GM12878 (cell line): ENCODE results near the gene PLXNC1. TPM values are rescaled to one million over a fixed set of nuclear protein-coding genes. Genes with fewer than 3 reads are reported as not detected.
A peak's percentile ranks its signal among the peaks of the same experiment; 100 is the strongest.

Experiments
- ASH2L ChIP-seq: fragments of 300-600, 200-600 bp; sonication (generic); IDR thresholded peaks from 2 replicates; pipeline ENCODE4 v1.6.1; 2017; ENCODE audit warnings: low read depth, mild to moderate bottlenecking, borderline replicate concordance
- CBX3 ChIP-seq: fragments of 200-600 bp; sonication (generic); IDR thresholded peaks from 2 replicates; pipeline ENCODE4 v1.6.1; 2016; ENCODE audit warnings: low read depth, borderline replicate concordance
- CHD2 ChIP-seq: IDR thresholded peaks from 2 replicates; pipeline ENCODE4 v1.6.1; 2011; ENCODE audit warnings: low read depth, low read length, improper control_type of control experiment, borderline replicate concordance
- CREM ChIP-seq: IDR thresholded peaks from 2 replicates; pipeline ENCODE4 v1.6.1; 2014; ENCODE audit warnings: antibody characterized with exemption, low read depth
- EP300 ChIP-seq, 2 experiments: fragments of 150-350 bp in 1 of 2; IDR thresholded peaks; 2 replicates each; pipeline ENCODE4 v1.6.1; 2011 to 2012; ENCODE audit warnings: low read depth in 2 of 2, low read length in 2 of 2, borderline replicate concordance in 1 of 2, improper control_type of control experiment in 1 of 2, inconsistent platforms in 1 of 2; ENCODE audit not compliant: control insufficient read depth in 1 of 2
- ETV6 ChIP-seq, 2 experiments: fragments of 450-650 bp in 1 of 2; IDR thresholded peaks in 1 of 2; conservative IDR thresholded peaks in 1 of 2; 2 replicates each; pipeline ENCODE4 v1.6.1; 2014; ENCODE audit warnings: antibody characterized with exemption in 1 of 2, borderline replicate concordance in 1 of 2, low read depth in 1 of 2, mild to moderate bottlenecking in 1 of 2, moderate library complexity in 1 of 2
- JUND ChIP-seq: IDR thresholded peaks from 2 replicates; pipeline ENCODE4 v1.6.1; 2012; ENCODE audit warnings: low read depth, mild to moderate bottlenecking, low read length, improper control_type of control experiment, moderate library complexity
- LARP7 ChIP-seq: fragments of 450-650 bp; IDR thresholded peaks from 2 replicates; pipeline ENCODE4 v1.6.1; 2017; ENCODE audit warnings: mild to moderate bottlenecking
- NR2C2 ChIP-seq: IDR thresholded peaks from 2 replicates; pipeline ENCODE4 v1.6.1; 2011; ENCODE audit warnings: borderline replicate concordance, low read depth; ENCODE audit not compliant: control insufficient read depth, insufficient read length
- PAX8 ChIP-seq: fragments of 450-650 bp; IDR thresholded peaks from 2 replicates; pipeline ENCODE4 v1.6.1; 2017; ENCODE audit warnings: mild to moderate bottlenecking, moderate library complexity
- SRF ChIP-seq, 2 experiments: IDR thresholded peaks; 2 replicates each; pipeline ENCODE4 v1.6.1; 2011; ENCODE audit warnings: low read depth in 2 of 2, low read length in 2 of 2, mild to moderate bottlenecking in 1 of 2, moderate library complexity in 1 of 2
- TAF1 ChIP-seq: IDR thresholded peaks from 2 replicates; pipeline ENCODE4 v1.6.1; 2011; ENCODE audit warnings: mild to moderate bottlenecking, low read depth, low read length, borderline replicate concordance
- TCF7 ChIP-seq: IDR thresholded peaks from 2 replicates; pipeline ENCODE4 v1.6.1; 2014; ENCODE audit warnings: antibody characterized with exemption, borderline replicate concordance
- YBX1 ChIP-seq: fragments of 450-650 bp; IDR thresholded peaks from 2 replicates; pipeline ENCODE4 v1.6.1; 2016; ENCODE audit warnings: antibody characterized with exemption
- ZBTB40 ChIP-seq: fragments of 450-650 bp; IDR thresholded peaks from 2 replicates; pipeline ENCODE4 v1.6.1; 2016; ENCODE audit warnings: mild to moderate bottlenecking, moderate library complexity, borderline replicate concordance
- polyA plus RNA-seq, 11 experiments: library from polyadenylated mRNA; depleted of rRNA in 4 of 11; unstranded in 6 of 11; stranded (reverse) in 5 of 11; fragments of >200 nt; fragmentation: Nextera tagmentation in 4 of 11; fragmentation: Illumina TruSeq in 1 of 11; extraction: Ambion mirVana in 4 of 11; extraction: Trizol in 1 of 11; gene quantifications; 1 replicate in 1 of 11; 2 replicates in 10 of 11; pipeline versions ENCODE4 v1.2.1 to v1.2.3, GENCODE V29; 2011 to 2016; ENCODE audit warnings: inconsistent platforms in 2 of 11, missing spikeins in 2 of 11, low read depth in 1 of 11
- total RNA-seq, 4 experiments: library from RNA; depleted of rRNA in 3 of 4; stranded (reverse); fragments of >200 nt in 3 of 4; fragmentation: Illumina TruSeq in 1 of 4; extraction: Trizol in 1 of 4; gene quantifications; 2 replicates each; pipeline versions ENCODE4 v1.2.1 to v1.2.3, GENCODE V29; 2013 to 2021
- TF ChIP-seq, protein P1 (sequence below): fragments of 450-650 bp; conservative IDR thresholded peaks from 2 replicates; pipeline ENCODE4 v1.6.1; 2017; ENCODE audit warnings: mild to moderate bottlenecking, moderate library complexity
- TF ChIP-seq, protein P2 (sequence below): fragments of 150-350 bp; IDR thresholded peaks from 2 replicates; pipeline ENCODE4 v1.6.1; 2016; ENCODE audit warnings: low read depth, low read length

Gene PLXNC1
- total and polyA plus RNA-seq, 10 of the 15 experiments (the other 5 are each of a cell fraction or from before 2014, with no cell fraction given), result 5.2 to 41.2 (median 24.6) TPM

- TF ChIP-seq CHD2 (peak; percentile 63; the same call in 1 of the 2 replicates), PAX8 (no peak; the same call in 1 of the 2 replicates), TAF1 (peak; percentile 47; the same call in 1 of the 2 replicates), YBX1 (no peak), TCF7 (peak; percentile 63; the same call in 1 of the 2 replicates), JUND (no peak), ZBTB40 (peak; percentile 31; the same call in 1 of the 2 replicates), CBX3 (no peak), CREM (peak; percentile 92), LARP7 (no peak), EP300 (IDR thresholded peaks at IDR 0.05; ENCODE audit: borderline replicate concordance in 1 of 2, control insufficient read depth in 1 of 2, low read depth in 2 of 2, low read length in 2 of 2) (peak in 1 of 2 experiments; percentile 77; a peak in 3 of 4 replicates), ASH2L (peak; percentile 99), ETV6 (conservative IDR thresholded peaks at IDR 0.05 in 1 of 2, IDR thresholded peaks at IDR 0.05 in 1 of 2; ENCODE audit: borderline replicate concordance in 1 of 2, low read depth in 1 of 2) (peak in 1 of 2 experiments; percentile 57; a peak in 1 of 4 replicates), SRF (IDR thresholded peaks at IDR 0.05; ENCODE audit: low read depth in 2 of 2, low read length in 2 of 2) (peak in 1 of 2 experiments; percentile 62; a peak in 1 of 4 replicates), NR2C2 (no peak)
- TF ChIP-seq, protein P1, sequence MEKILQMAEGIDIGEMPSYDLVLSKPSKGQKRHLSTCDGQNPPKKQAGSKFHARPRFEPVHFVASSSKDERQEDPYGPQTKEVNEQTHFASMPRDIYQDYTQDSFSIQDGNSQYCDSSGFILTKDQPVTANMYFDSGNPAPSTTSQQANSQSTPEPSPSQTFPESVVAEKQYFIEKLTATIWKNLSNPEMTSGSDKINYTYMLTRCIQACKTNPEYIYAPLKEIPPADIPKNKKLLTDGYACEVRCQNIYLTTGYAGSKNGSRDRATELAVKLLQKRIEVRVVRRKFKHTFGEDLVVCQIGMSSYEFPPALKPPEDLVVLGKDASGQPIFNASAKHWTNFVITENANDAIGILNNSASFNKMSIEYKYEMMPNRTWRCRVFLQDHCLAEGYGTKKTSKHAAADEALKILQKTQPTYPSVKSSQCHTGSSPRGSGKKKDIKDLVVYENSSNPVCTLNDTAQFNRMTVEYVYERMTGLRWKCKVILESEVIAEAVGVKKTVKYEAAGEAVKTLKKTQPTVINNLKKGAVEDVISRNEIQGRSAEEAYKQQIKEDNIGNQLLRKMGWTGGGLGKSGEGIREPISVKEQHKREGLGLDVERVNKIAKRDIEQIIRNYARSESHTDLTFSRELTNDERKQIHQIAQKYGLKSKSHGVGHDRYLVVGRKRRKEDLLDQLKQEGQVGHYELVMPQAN, result peak; percentile 87
- TF ChIP-seq, protein P2, sequence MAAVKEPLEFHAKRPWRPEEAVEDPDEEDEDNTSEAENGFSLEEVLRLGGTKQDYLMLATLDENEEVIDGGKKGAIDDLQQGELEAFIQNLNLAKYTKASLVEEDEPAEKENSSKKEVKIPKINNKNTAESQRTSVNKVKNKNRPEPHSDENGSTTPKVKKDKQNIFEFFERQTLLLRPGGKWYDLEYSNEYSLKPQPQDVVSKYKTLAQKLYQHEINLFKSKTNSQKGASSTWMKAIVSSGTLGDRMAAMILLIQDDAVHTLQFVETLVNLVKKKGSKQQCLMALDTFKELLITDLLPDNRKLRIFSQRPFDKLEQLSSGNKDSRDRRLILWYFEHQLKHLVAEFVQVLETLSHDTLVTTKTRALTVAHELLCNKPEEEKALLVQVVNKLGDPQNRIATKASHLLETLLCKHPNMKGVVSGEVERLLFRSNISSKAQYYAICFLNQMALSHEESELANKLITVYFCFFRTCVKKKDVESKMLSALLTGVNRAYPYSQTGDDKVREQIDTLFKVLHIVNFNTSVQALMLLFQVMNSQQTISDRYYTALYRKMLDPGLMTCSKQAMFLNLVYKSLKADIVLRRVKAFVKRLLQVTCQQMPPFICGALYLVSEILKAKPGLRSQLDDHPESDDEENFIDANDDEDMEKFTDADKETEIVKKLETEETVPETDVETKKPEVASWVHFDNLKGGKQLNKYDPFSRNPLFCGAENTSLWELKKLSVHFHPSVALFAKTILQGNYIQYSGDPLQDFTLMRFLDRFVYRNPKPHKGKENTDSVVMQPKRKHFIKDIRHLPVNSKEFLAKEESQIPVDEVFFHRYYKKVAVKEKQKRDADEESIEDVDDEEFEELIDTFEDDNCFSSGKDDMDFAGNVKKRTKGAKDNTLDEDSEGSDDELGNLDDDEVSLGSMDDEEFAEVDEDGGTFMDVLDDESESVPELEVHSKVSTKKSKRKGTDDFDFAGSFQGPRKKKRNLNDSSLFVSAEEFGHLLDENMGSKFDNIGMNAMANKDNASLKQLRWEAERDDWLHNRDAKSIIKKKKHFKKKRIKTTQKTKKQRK, result no peak
These were observed 59.7 kb downstream of the PLXNC1 start (continued) for GRCh38 chr12:94207849-94208621.
